CD4-positive, alpha-beta memory T cell (primary cell): ENCODE results near the gene TMEM229A. TPM values are rescaled to one million over a fixed set of nuclear protein-coding genes. Genes with fewer than 3 reads are reported as not detected.
"Not testable (repeated sequence)": the region's sequence is repeated elsewhere in the genome, so short reads cannot be mapped to it uniquely, and the experiment has no call there.

ENCODE experiments used
- CTCF ChIA-PET: fragments of 350-600 bp; sonication (Branson Sonifier 250); formaldehyde crosslinking; loops from one replicate; lab custom pipeline; 2021; ENCODE audit warnings: inconsistent platforms; ENCODE audit not compliant: partially characterized antibody; lab: Charles Lee
- POLR2A ChIA-PET: fragments of 350-600 bp; sonication (Branson Sonifier 250); formaldehyde crosslinking; loops from one replicate; lab custom pipeline; 2021; ENCODE audit not compliant: partially characterized antibody; lab: Charles Lee
- DNase-seq, 5 donors: peaks; one replicate each; pipeline versions ENCODE4 v3.0.0 to v3.0.0-alpha.2; 2020 to 2022; ENCODE audit warnings: mixed read lengths in 1 of 5
- H3K27ac ChIP-seq: one replicate; pipeline ENCODE4 v1.7.0; 2013; ENCODE audit warnings: low read depth, low read length
- H3K27me3 ChIP-seq: 2 replicates; pipeline ENCODE4 v1.7.0; 2013; ENCODE audit warnings: mild to moderate bottlenecking, low read length, moderate library complexity; ENCODE audit not compliant: insufficient read depth
- H3K36me3 ChIP-seq: 2 replicates; pipeline ENCODE4 v1.7.0; 2013; ENCODE audit warnings: mild to moderate bottlenecking, low read length, moderate library complexity; ENCODE audit not compliant: insufficient read depth
- H3K4me1 ChIP-seq: 2 replicates; pipeline ENCODE4 v1.7.0; 2013; ENCODE audit warnings: mild to moderate bottlenecking, low read length, moderate library complexity; ENCODE audit not compliant: insufficient read depth
- H3K4me3 ChIP-seq, 2 donors: one replicate each; pipeline ENCODE4 v1.7.0; 2013; ENCODE audit warnings: low read length in 2 of 2, mild to moderate bottlenecking in 1 of 2
- H3K9me3 ChIP-seq, 2 donors: one replicate each; pipeline ENCODE4 v1.7.0; 2013; ENCODE audit warnings: low read length in 2 of 2, control low read depth in 1 of 2; ENCODE audit not compliant: control insufficient read depth in 1 of 2
- H3K27ac Mint-ChIP-seq, 7 donors: one replicate each; pipeline ENCODE4 v1.8.0; 2020 to 2021; ENCODE audit warnings: mixed read lengths in 7 of 7, mild to moderate bottlenecking in 6 of 7, inconsistent platforms in 3 of 7, moderate library complexity in 3 of 7
- H3K27me3 Mint-ChIP-seq, 2 donors: one replicate each; pipeline ENCODE4 v1.8.0; 2020 to 2021; ENCODE audit warnings: mixed read lengths in 2 of 2
- H3K36me3 Mint-ChIP-seq, 2 donors: one replicate each; pipeline ENCODE4 v1.8.0; 2020 to 2021; ENCODE audit warnings: mixed read lengths in 2 of 2, inconsistent platforms in 1 of 2, mild to moderate bottlenecking in 1 of 2
- H3K4me1 Mint-ChIP-seq, 4 donors: one replicate each; pipeline ENCODE4 v1.8.0; 2020 to 2021; ENCODE audit warnings: mixed read lengths in 4 of 4, mild to moderate bottlenecking in 1 of 4
- H3K4me3 Mint-ChIP-seq, 8 donors: one replicate each; pipeline ENCODE4 v1.8.0; 2020 to 2021; ENCODE audit warnings: mixed read lengths in 8 of 8, mild to moderate bottlenecking in 7 of 8, moderate library complexity in 6 of 8, inconsistent platforms in 3 of 8
- H3K9me3 Mint-ChIP-seq, 8 donors: one replicate each; pipeline ENCODE4 v1.8.0; 2020 to 2021; ENCODE audit warnings: mixed read lengths in 8 of 8, mild to moderate bottlenecking in 5 of 8, inconsistent platforms in 3 of 8, moderate library complexity in 1 of 8
- intact Hi-C: fragments of 100-400 bp; cut with micrococcal nuclease; formaldehyde crosslinking; loops from one replicate; pipeline ENCODE4 v1.15.1; 2023
- polyA plus RNA-seq, 2 donors: library from polyadenylated mRNA; unstranded; fragments of 300-500 nt; fragmentation: Illumina TruSeq; gene quantifications; one replicate each; pipeline ENCODE4 v1.2.3, GENCODE V29; 2021
- total RNA-seq, 2 experiments: library from RNA; stranded (reverse); gene quantifications; one replicate each; pipeline ENCODE4 v1.2.3, GENCODE V29; 2021

The TMEM229A gene
- total and polyA plus RNA-seq, 4 experiments from 2014 or later = not detected

GRCh38 chr7:124022551-124022950 lies 10.3 kb downstream of the TMEM229A start:
- no peaks in the 10 kb centered on the region for H3K27me3 ChIP-seq
- H3K4me3 ChIP-seq = no peak overlapping the region
- H3K27me3 Mint-ChIP-seq = no peaks in the 10 kb centered on the region
- intact Hi-C loops = no loop called here
- POLR2A ChIA-PET = no interaction called here
- no peaks in the 10 kb centered on the region for H3K4me1 Mint-ChIP-seq
- H3K27ac ChIP-seq = no peak overlapping the region
- H3K9me3 Mint-ChIP-seq = peaks cover 0 to 11% (median 2%) of the 10 kb centered on the region in 8 donors
- no peak overlapping the region for H3K4me3 Mint-ChIP-seq
- H3K36me3 ChIP-seq = no peaks in the 10 kb centered on the region
- no peak overlapping the region for H3K27ac Mint-ChIP-seq
- no peak for DNase-seq
- H3K4me1 ChIP-seq = no peaks in the 10 kb centered on the region
- no peaks in the 10 kb centered on the region for H3K36me3 Mint-ChIP-seq
- H3K9me3 ChIP-seq = no peaks in the 10 kb centered on the region
- CTCF ChIA-PET = no interaction called here

GRCh38 chr7:124020060-124020459 lies 12.8 kb downstream of the TMEM229A start:
- Mint-ChIP-seq H3K9me3 (peaks cover 0 to 11% (median 3%) of the 10 kb centered on the region in 8 donors), H3K4me1 (no peaks in the 10 kb centered on the region), H3K36me3 (no peaks in the 10 kb centered on the region), H3K27me3 (no peaks in the 10 kb centered on the region), H3K27ac (no peak overlapping the region), H3K4me3 (no peak overlapping the region)
- DNase-seq = no peak
- Histone ChIP-seq H3K4me1 (no peaks in the 10 kb centered on the region), H3K36me3 (no peaks in the 10 kb centered on the region), H3K4me3 (no peak overlapping the region), H3K27ac (no peak overlapping the region), H3K9me3 (no peaks in the 10 kb centered on the region), H3K27me3 (no peaks in the 10 kb centered on the region)
- CTCF ChIA-PET = interaction anchor here (1.5 kb wide), 1 partner anchor 11 kb away, joined by 3 read pairs; no protein-coding TSS in a partner anchor
- intact Hi-C loops = no loop called here
- POLR2A ChIA-PET = no interaction called here

- POLR2A ChIA-PET = no interaction called here
- no peaks in the 10 kb centered on the region for H3K36me3 Mint-ChIP-seq
These were observed 19.6 kb downstream of the TMEM229A start for GRCh38 chr7:124013306-124013705.

GRCh38 chr7:124012864-124013263 lies 20.0 kb downstream of the TMEM229A start:
- no peaks in the 10 kb centered on the region for H3K27me3 ChIP-seq
- H3K36me3 ChIP-seq = no peaks in the 10 kb centered on the region
- H3K4me1 Mint-ChIP-seq = no peaks in the 10 kb centered on the region
- POLR2A ChIA-PET = no interaction called here
- H3K4me3 ChIP-seq = no peak overlapping the region
- H3K4me1 ChIP-seq = no peaks in the 10 kb centered on the region
- no peaks in the 10 kb centered on the region for H3K36me3 Mint-ChIP-seq
- no peak overlapping the region for H3K27ac ChIP-seq
- intact Hi-C loops = no loop called here
- no peak overlapping the region for H3K27ac Mint-ChIP-seq
- peaks cover 0 to 2% of the 10 kb centered on the region in 2 donors for H3K27me3 Mint-ChIP-seq
- CTCF ChIA-PET = no interaction called here
- no peaks in the 10 kb centered on the region for H3K9me3 ChIP-seq
- peaks cover 0 to 5% (median 0%) of the 10 kb centered on the region in 8 donors for H3K9me3 Mint-ChIP-seq
- no peak for DNase-seq
- no peak overlapping the region for H3K4me3 Mint-ChIP-seq

More at GRCh38 chr7:124013306-124013705, 19.6 kb downstream of the TMEM229A start:
- Mint-ChIP-seq H3K27ac (no peak overlapping the region), H3K27me3 (peaks cover 0 to 2% of the 10 kb centered on the region in 2 donors), H3K9me3 (peaks cover 0 to 5% (median 0%) of the 10 kb centered on the region in 8 donors), H3K4me3 (no peak overlapping the region), H3K4me1 (no peaks in the 10 kb centered on the region)
- CTCF ChIA-PET = no interaction called here
- DNase-seq = no peak
- H3K4me1 ChIP-seq = no peaks in the 10 kb centered on the region
- no peak overlapping the region for H3K27ac ChIP-seq
- intact Hi-C loops = no loop called here
- no peaks in the 10 kb centered on the region for H3K27me3 ChIP-seq
- H3K4me3 ChIP-seq = no peak overlapping the region
- H3K9me3 ChIP-seq = no peaks in the 10 kb centered on the region
- H3K36me3 ChIP-seq = no peaks in the 10 kb centered on the region

GRCh38 chr7:124009321-124009720 lies 23.5 kb downstream of the TMEM229A start:
- intact Hi-C loops = no loop called here
- Mint-ChIP-seq H3K9me3 (peaks cover 0 to 5% (median 0%) of the 10 kb centered on the region in 8 donors), H3K4me3 (no peak overlapping the region), H3K27me3 (peaks cover 2 to 5% of the 10 kb centered on the region in 2 donors), H3K36me3 (no peaks in the 10 kb centered on the region), H3K4me1 (no peaks in the 10 kb centered on the region), H3K27ac (no peak overlapping the region)
- Histone ChIP-seq H3K27me3 (no peaks in the 10 kb centered on the region), H3K9me3 (no peaks in the 10 kb centered on the region), H3K27ac (no peak overlapping the region), H3K4me3 (no peak overlapping the region), H3K36me3 (no peaks in the 10 kb centered on the region), H3K4me1 (no peaks in the 10 kb centered on the region)
- POLR2A ChIA-PET = no interaction called here
- CTCF ChIA-PET = no interaction called here
- DNase-seq = no peak

GRCh38 chr7:124008296-124008695 lies 24.6 kb downstream of the TMEM229A start:
- H3K27ac ChIP-seq, CTCF ChIA-PET, H3K9me3 ChIP-seq, H3K27me3 ChIP-seq, H3K4me3 ChIP-seq, H3K36me3 ChIP-seq, H3K27me3 Mint-ChIP-seq, H3K36me3 Mint-ChIP-seq, H3K4me3 Mint-ChIP-seq, DNase-seq, H3K27ac Mint-ChIP-seq, intact Hi-C loops, H3K4me1 Mint-ChIP-seq, H3K4me1 ChIP-seq, POLR2A ChIA-PET, H3K9me3 Mint-ChIP-seq: not testable (repeated sequence)

GRCh38 chr7:123999703-124000102 lies 33.2 kb downstream of the TMEM229A start:
- ChIA-PET POLR2A (no interaction called here), CTCF (no interaction called here)
- Histone ChIP-seq H3K36me3 (no peaks in the 10 kb centered on the region), H3K27me3 (no peaks in the 10 kb centered on the region), H3K27ac (no peak overlapping the region), H3K4me1 (no peaks in the 10 kb centered on the region), H3K9me3 (no peaks in the 10 kb centered on the region), H3K4me3 (no peak overlapping the region)
- H3K27me3 Mint-ChIP-seq = no peaks in the 10 kb centered on the region
- no peak overlapping the region for H3K4me3 Mint-ChIP-seq
- H3K4me1 Mint-ChIP-seq = no peaks in the 10 kb centered on the region
- no peak for DNase-seq
- no peak overlapping the region for H3K27ac Mint-ChIP-seq
- intact Hi-C loops = no loop called here
- H3K36me3 Mint-ChIP-seq = no peaks in the 10 kb centered on the region
- H3K9me3 Mint-ChIP-seq = peaks cover 0 to 12% (median 4%) of the 10 kb centered on the region in 8 donors

GRCh38 chr7:123998921-123999320 lies 33.9 kb downstream of the TMEM229A start:
- H3K4me3 ChIP-seq = no peak overlapping the region
- H3K9me3 Mint-ChIP-seq = peaks cover 0 to 12% (median 4%) of the 10 kb centered on the region in 8 donors
- no peaks in the 10 kb centered on the region for H3K27me3 Mint-ChIP-seq
- DNase-seq = no peak
- no peaks in the 10 kb centered on the region for H3K27me3 ChIP-seq
- no peaks in the 10 kb centered on the region for H3K4me1 Mint-ChIP-seq
- no peak overlapping the region for H3K27ac ChIP-seq
- H3K4me1 ChIP-seq = no peaks in the 10 kb centered on the region
- intact Hi-C loops = no loop called here
- no peaks in the 10 kb centered on the region for H3K36me3 Mint-ChIP-seq
- CTCF ChIA-PET = no interaction called here
- H3K4me3 Mint-ChIP-seq = no peak overlapping the region
- no peaks in the 10 kb centered on the region for H3K9me3 ChIP-seq
- no peaks in the 10 kb centered on the region for H3K36me3 ChIP-seq
- POLR2A ChIA-PET = no interaction called here
- H3K27ac Mint-ChIP-seq = no peak overlapping the region
